Ishikawa (cell line): ENCODE data around the gene ADAMTS12.

Experiments
- CEBPB ChIP-seq: IDR thresholded peaks from 2 replicates; pipeline ENCODE4 v1.6.1; 2012
- CREB1 ChIP-seq: IDR thresholded peaks from 2 replicates; pipeline ENCODE4 v1.6.1; 2012; ENCODE audit warnings: low read depth
- EP300 ChIP-seq: IDR thresholded peaks from 2 replicates; pipeline ENCODE4 v1.6.1; 2012; ENCODE audit warnings: borderline replicate concordance
- FOXM1 ChIP-seq: IDR thresholded peaks from 2 replicates; pipeline ENCODE4 v1.6.1; 2012; ENCODE audit warnings: low read depth, borderline replicate concordance
- MAX ChIP-seq: IDR thresholded peaks from 2 replicates; pipeline ENCODE4 v1.6.1; 2012
- NFIC ChIP-seq: IDR thresholded peaks from 2 replicates; pipeline ENCODE4 v1.6.1; 2012
- RAD21 ChIP-seq: IDR thresholded peaks from 2 replicates; pipeline ENCODE4 v1.6.1; 2012; ENCODE audit warnings: low read depth
- REST ChIP-seq: IDR thresholded peaks from 2 replicates; pipeline ENCODE4 v1.6.1; 2012; ENCODE audit warnings: low read depth, mild to moderate bottlenecking
- TAF1 ChIP-seq: IDR thresholded peaks from 2 replicates; pipeline ENCODE4 v1.6.1; 2012; ENCODE audit warnings: low read depth, mild to moderate bottlenecking
- TCF12 ChIP-seq: IDR thresholded peaks from 2 replicates; pipeline ENCODE4 v1.6.1; 2012; ENCODE audit warnings: low read depth
- TEAD4 ChIP-seq: IDR thresholded peaks from 2 replicates; pipeline ENCODE4 v1.6.1; 2012
- ZBTB7A ChIP-seq: IDR thresholded peaks from 2 replicates; pipeline ENCODE4 v1.6.1; 2012; ENCODE audit warnings: low read depth

GRCh38 chr5:33733225-33733624 is 158.6 kb downstream of the ADAMTS12 start:
- no peak for TF ChIP-seq EP300
- TF ChIP-seq TEAD4: no peak
- no peak for TF ChIP-seq TAF1
- TF ChIP-seq FOXM1: no peak
- TF ChIP-seq MAX: no peak
- no peak for TF ChIP-seq CREB1
- no peak for TF ChIP-seq CEBPB
- no peak for TF ChIP-seq NFIC
- TF ChIP-seq REST: no peak
- TF ChIP-seq RAD21: no peak
- TF ChIP-seq ZBTB7A: no peak
- TF ChIP-seq TCF12: no peak
